Esophagus muscularis mucosa (tissue), 4 donors: ENCODE results near the gene TBC1D14. TPM values are rescaled to one million over a fixed set of nuclear protein-coding genes. Genes with fewer than 3 reads are reported as not detected.

ENCODE experiments used
- DNase-seq: peaks from one replicate; pipeline ENCODE4 v3.0.0-alpha.2; 2017; ENCODE audit errors: extremely low spot score
- H3K27ac ChIP-seq, 4 donors: fragments of 200-600 bp; sonication (generic); replicated peaks in 1 of 4; 1 replicate in 3 of 4; 2 replicates in 1 of 4; pipeline ENCODE4 v1.5.1; 2016 to 2019; ENCODE audit warnings: mild to moderate bottlenecking in 1 of 4
- H3K27me3 ChIP-seq, 4 donors: fragments of 200-600 bp; sonication (generic); one replicate each; pipeline versions ENCODE4 v1.5.1 to v1.6.0; 2016 to 2019
- H3K36me3 ChIP-seq, 4 donors: fragments of 200-600 bp; sonication (generic); one replicate each; pipeline ENCODE4 v1.5.1; 2016 to 2019
- H3K4me1 ChIP-seq, 4 donors: fragments of 200-600 bp; sonication (generic); one replicate each; pipeline ENCODE4 v1.5.1; 2016 to 2019
- H3K4me3 ChIP-seq, 4 donors: fragments of 200-600 bp; sonication (generic); 1 replicate in 2 of 4; 2 replicates in 2 of 4; pipeline ENCODE4 v1.5.1; 2016 to 2019; ENCODE audit warnings: mild to moderate bottlenecking in 4 of 4, moderate library complexity in 1 of 4
- H3K9me3 ChIP-seq, 4 donors: fragments of 200-600 bp; sonication (generic); 1 replicate in 3 of 4; 2 replicates in 1 of 4; pipeline ENCODE4 v1.5.1; 2016 to 2019
- EP300 ChIP-seq: sonication (generic); formaldehyde crosslinking; IDR thresholded peaks from one replicate; pipeline ENCODE4 v1.6.1; 2017; ENCODE audit warnings: antibody characterized with exemption
- POLR2A ChIP-seq: fragments of 450-650 bp; IDR thresholded peaks from one replicate; pipeline ENCODE4 v1.6.1; 2017; ENCODE audit warnings: antibody characterized with exemption, moderate library complexity, mild to moderate bottlenecking, low read depth
- POLR2AphosphoS5 ChIP-seq, 2 donors: sonication (generic); formaldehyde crosslinking; IDR thresholded peaks; one replicate each; pipeline ENCODE4 v1.6.1; 2017; ENCODE audit warnings: antibody characterized with exemption in 2 of 2
- WGBS: methylation state at CpG from one replicate; pipeline ENCODE4 v1.1.5; 2018; 5-methylcytosine and 5-hydroxymethylcytosine counted together
- intact Hi-C: fragments of 100-400 bp; cut with DNase I; formaldehyde crosslinking; loops from one replicate; pipeline ENCODE4 v1.15.1; 2023
- total RNA-seq, 4 donors: library from RNA; depleted of rRNA; stranded (reverse); fragments of >200 nt; gene quantifications; one replicate each; pipeline versions ENCODE4 v1.1.0 to v1.2.1, GENCODE V29; 2016
- TF ChIP-seq, protein P1 (sequence below), 3 experiments: fragments of 200-600 bp in 2 of 3; fragments of 450-650 bp in 1 of 3; sonication (generic) in 2 of 3; IDR thresholded peaks; one replicate each; pipeline ENCODE4 v1.5.1; 2017 to 2019; ENCODE audit warnings: antibody characterized with exemption in 3 of 3, mild to moderate bottlenecking in 2 of 3, moderate library complexity in 1 of 3

Gene TBC1D14
- total RNA-seq, 4 donors from 2014 or later, result 37.0 to 49.4 (median 44.2) TPM

DNA sequence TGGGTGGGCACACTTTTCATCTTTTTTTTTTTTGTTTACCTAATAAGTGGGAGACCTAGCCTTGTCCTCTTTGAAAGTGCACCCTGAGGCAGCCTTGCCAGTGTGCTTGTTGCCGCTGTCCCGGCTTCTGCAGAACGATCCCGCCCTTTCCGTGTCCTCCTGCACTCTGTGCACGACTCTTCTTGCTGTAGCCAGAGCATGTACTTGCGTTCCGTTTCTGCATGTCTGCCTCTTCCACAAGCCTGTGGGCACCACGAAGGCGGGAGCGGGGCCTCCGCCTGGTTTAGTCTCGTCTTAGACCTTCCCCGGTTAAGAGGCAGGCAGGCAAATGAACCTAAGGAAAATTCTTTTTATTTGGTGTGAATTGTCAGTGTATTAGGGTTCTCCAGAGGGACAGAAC is 32.6 kb upstream of the TBC1D14 start:
- intact Hi-C loops, result no loop called here
- peaks cover 29 to 96% (median 90%) of the 10 kb centered on the region in 4 donors for H3K36me3 ChIP-seq
- WGBS, result 92% methylated on average over 14 of the region's 14 CpGs

DNA sequence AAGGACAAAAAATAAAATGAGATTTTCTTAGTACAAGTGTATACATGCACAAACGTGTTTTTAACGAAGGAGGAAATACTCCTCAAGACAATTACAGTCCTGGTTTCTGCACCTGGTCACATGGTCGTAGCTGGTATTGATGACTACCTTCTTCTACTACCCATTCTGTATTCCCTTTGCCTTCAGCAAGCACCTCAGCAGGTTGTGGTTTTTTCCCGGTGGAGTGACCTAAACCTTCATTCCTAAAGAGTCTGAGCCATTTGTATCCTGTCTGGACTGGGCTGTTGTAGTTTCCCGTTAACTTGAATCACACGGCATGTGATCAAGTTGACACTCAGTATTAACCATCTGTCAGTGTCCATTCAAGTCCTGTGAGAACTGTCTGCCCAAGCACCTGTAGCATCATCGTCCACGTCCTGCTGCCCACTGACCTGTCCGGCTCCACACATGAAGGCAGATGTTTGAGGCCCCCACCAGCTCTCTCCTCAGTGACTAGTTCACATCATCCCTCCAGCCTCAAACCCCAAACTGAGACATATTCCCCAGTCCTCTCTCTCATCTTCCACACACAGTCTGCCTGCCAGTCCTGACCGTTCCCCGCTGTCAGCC is 31.1 kb upstream of the TBC1D14 start:
- intact Hi-C loops, result no loop called here
- Histone ChIP-seq H3K4me3 (no peak overlapping the region), H3K27me3 (no peaks in the 10 kb centered on the region), H3K9me3 (no peaks in the 10 kb centered on the region), H3K36me3 (peaks cover 29 to 96% (median 85%) of the 10 kb centered on the region in 4 donors), H3K4me1 (peaks cover 0 to 20% (median 15%) of the 10 kb centered on the region in 4 donors), H3K27ac (no peak overlapping the region)
- no peak for TF ChIP-seq POLR2A
- TF ChIP-seq POLR2AphosphoS5 (IDR thresholded peaks at IDR 0.05), result no peak
- no peak for TF ChIP-seq EP300
- TF ChIP-seq, protein P1, sequence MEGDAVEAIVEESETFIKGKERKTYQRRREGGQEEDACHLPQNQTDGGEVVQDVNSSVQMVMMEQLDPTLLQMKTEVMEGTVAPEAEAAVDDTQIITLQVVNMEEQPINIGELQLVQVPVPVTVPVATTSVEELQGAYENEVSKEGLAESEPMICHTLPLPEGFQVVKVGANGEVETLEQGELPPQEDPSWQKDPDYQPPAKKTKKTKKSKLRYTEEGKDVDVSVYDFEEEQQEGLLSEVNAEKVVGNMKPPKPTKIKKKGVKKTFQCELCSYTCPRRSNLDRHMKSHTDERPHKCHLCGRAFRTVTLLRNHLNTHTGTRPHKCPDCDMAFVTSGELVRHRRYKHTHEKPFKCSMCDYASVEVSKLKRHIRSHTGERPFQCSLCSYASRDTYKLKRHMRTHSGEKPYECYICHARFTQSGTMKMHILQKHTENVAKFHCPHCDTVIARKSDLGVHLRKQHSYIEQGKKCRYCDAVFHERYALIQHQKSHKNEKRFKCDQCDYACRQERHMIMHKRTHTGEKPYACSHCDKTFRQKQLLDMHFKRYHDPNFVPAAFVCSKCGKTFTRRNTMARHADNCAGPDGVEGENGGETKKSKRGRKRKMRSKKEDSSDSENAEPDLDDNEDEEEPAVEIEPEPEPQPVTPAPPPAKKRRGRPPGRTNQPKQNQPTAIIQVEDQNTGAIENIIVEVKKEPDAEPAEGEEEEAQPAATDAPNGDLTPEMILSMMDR (IDR thresholded peaks at IDR 0.05), result no peak
- DNase-seq, result no peak
- 71% methylated on average over 11 of the region's 11 CpGs for WGBS

More for the DNA sequence above, 32.6 kb upstream of the TBC1D14 start:
- Histone ChIP-seq H3K9me3 (no peaks in the 10 kb centered on the region), H3K27me3 (no peaks in the 10 kb centered on the region), H3K27ac (no peak overlapping the region), H3K4me3 (no peak overlapping the region), H3K4me1 (peaks cover 0 to 27% (median 18%) of the 10 kb centered on the region in 4 donors)
- no peak for DNase-seq
- no peak for TF ChIP-seq POLR2A
- TF ChIP-seq EP300, result no peak
- TF ChIP-seq, protein P1 (IDR thresholded peaks at IDR 0.05), result no peak
- no peak for TF ChIP-seq POLR2AphosphoS5 (IDR thresholded peaks at IDR 0.05)

DNA sequence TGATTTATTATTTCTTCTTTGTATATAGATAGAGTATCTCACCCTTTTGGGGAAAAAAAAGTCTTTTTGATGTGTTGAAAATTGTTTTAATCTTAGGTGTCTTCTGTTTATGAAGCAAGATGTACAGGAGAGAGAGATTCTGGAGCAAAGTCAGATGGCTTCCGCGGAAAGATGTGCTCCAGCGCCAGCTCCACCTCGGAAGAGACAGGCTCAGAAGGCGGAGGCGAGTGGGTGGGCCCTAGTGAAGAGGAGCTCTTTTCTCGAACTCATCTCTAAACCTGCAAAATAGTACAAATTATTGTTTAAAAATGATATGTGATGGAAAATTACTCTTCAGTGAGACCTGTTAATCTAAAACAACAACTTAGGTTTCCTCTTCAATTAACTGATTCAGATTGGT is 28.9 kb upstream of the TBC1D14 start:
- intact Hi-C loops, result no loop called here
- TF ChIP-seq POLR2A (no peak), EP300 (no peak), POLR2AphosphoS5 (IDR thresholded peaks at IDR 0.05) (no peak)
- TF ChIP-seq, protein P1 (IDR thresholded peaks at IDR 0.05), result no peak
- peaks cover 29 to 86% (median 70%) of the 10 kb centered on the region in 4 donors for H3K36me3 ChIP-seq

DNA sequence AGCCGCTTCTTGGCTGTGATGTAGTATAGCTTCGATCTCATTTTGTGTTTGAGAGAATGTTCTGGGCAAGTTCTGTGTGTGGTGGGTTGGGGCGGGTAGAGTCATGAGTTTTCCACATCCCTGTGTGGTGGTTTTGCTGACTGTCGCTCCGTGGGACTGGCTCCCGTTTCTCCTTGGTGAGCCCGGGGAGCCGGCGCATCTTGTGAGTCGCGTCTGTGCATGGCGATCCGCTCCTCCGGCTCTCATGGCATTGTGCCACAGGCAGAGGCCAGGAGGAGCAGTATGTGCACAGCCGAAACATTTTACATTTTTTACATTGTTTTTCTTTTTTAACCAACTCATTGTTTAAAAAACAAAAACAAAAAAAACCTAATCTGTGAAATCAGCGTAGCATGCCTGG is 27.7 kb upstream of the TBC1D14 start:
- intact Hi-C loops, result no loop called here
- H3K4me3 ChIP-seq, result no peak overlapping the region
- 89% methylated on average over 16 of the region's 16 CpGs for WGBS
- no peak overlapping the region for H3K27ac ChIP-seq
- H3K4me1 ChIP-seq, result peaks cover 14 to 17% (median 15%) of the 10 kb centered on the region in 4 donors
- no peaks in the 10 kb centered on the region for H3K27me3 ChIP-seq
- H3K9me3 ChIP-seq, result no peaks in the 10 kb centered on the region
- peaks cover 29 to 74% (median 60%) of the 10 kb centered on the region in 4 donors for H3K36me3 ChIP-seq
- DNase-seq, result no peak
- TF ChIP-seq, protein P1 (IDR thresholded peaks at IDR 0.05), result no peak
- TF ChIP-seq POLR2A (no peak), POLR2AphosphoS5 (IDR thresholded peaks at IDR 0.05) (no peak), EP300 (no peak)

More for the DNA sequence above, 28.9 kb upstream of the TBC1D14 start:
- Histone ChIP-seq H3K4me3 (no peak overlapping the region), H3K4me1 (peaks cover 3 to 11% (median 4%) of the 10 kb centered on the region in 4 donors), H3K27ac (no peak overlapping the region), H3K27me3 (no peaks in the 10 kb centered on the region), H3K9me3 (no peaks in the 10 kb centered on the region)
- 88% methylated on average over 7 of the region's 7 CpGs for WGBS
- DNase-seq, result no peak
